HG03039 (cell line): ENCODE measurements around the gene RAD54L.
A peak's percentile ranks its signal among the peaks of the same experiment; 100 is the strongest.
"Not testable (repeated sequence)": the region's sequence is repeated elsewhere in the genome, so short reads cannot be mapped to it uniquely, and the experiment has no call there.

Source experiments
- ATAC-seq: cut with Tn5 transposase; IDR thresholded peaks from one replicate; pipeline ENCODE4 v1.9.1; 2021; ENCODE audit warnings: mild to moderate bottlenecking, moderate library complexity; ENCODE audit not compliant: unreplicated experiment

Gene RAD54L

DNA sequence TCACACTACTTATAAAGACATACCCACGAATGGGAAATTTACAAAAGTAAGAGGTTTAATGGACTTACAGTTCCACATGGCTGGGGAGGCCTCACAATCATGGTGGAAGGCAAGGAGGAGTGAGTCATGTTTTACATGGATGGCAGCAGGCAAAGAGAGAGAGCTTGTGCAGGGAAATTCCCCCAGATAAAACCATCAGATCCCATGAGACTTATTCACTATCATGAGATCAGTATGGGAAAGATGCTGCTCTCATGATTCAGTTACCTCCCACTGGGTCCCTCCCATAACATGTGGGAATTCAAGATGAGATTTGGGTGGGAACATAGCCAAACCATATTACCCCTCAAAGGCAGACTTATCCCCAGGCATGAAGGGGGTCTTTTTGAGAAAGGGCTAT is 8.7 kb upstream of the RAD54L start:
- not testable (repeated sequence) for ATAC-seq

DNA sequence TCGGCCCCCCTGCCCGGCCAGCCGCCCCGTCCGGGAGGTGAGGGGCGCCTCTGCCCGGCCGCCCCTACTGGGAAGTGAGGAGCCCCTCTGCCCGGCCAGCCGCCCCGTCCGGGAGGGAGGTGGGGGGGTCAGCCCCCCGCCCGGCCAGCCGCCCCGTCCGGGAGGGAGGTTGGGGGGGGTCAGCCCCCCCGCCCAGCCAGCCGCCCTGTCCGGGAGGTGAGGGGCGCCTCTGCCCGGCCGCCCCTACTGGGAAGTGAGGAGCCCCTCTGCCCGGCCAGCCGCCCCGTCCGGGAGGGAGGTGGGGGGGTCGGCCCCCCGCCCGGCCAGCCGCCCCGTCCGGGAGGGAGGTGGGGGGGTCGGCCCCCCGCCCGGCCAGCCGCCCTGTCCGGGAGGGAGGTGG is 5.8 kb upstream of the RAD54L start:
- ATAC-seq, result not testable (repeated sequence)

DNA sequence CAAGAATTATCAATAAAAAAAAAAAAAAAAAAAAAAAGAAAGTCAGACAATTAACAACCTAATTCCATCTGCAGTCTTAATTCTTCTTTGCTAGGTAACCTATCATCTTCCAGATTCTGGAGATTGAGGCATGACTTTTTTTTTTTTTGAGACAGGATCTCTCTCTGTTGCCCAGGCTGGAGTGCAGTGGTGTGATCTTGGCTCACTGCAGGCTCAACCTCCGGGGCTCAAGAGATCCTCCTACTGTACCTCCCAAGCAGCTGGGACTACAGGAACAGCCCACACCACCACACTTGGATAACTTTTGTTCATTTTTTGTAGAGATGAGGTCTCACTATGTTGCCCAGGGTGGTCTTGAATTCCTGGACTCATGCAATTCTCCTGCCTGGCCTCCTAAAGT is 4.6 kb upstream of the RAD54L start:
- no peak for ATAC-seq

DNA sequence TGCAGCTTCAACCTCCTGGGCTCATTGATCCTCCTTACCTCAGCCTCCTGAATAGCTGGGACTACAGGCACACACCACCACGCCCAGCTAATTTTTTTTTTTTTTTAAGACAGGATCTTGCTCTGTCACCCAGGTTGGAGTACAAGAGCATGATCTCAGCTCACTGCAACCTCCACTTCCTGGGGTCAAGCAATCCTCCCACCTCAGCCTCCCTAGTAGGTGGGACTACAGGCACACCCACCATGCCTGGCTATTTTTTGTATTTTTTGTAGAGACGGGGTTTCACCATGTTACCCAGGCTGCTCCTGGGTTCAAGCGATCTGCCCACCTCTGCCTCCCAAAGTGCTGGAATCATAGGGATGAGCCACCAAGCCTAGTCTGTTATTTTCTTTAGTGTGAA is 3.7 kb upstream of the RAD54L start:
- not testable (repeated sequence) for ATAC-seq

DNA sequence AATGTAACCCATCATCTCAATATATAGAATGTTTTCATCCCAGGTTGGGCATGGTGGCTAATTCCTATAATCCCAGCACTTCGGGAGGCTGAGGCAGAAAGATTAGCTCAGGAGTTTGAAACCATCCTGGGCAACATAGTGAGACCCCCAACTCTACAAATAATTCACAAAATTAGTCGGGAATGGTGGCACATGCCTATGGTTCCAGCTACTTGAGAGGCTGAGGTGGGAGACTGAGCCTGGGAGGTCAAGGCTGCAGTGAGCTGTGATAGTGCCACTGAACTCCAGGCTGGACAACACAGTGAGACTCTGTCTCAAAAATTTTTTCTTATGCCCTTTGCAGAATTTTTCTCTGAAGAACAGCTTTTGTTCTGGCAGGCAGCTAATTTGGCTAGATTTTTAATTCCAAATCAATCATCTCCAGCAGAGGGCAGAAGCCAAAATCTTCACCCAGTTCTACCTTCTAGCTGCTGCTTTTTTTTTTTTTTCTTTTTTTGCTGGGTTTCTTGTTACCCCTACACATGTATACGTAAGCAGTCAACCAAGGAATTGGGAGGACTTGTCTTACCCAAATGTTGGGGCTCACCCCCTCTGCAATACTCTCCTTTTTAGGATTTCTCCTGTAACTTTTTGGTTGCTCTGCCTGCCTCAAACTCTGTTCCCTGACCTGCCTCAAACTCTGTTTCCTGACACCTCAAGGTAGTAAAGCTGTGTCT is 2.7 kb upstream of the RAD54L start:
- ATAC-seq, result no peak

DNA sequence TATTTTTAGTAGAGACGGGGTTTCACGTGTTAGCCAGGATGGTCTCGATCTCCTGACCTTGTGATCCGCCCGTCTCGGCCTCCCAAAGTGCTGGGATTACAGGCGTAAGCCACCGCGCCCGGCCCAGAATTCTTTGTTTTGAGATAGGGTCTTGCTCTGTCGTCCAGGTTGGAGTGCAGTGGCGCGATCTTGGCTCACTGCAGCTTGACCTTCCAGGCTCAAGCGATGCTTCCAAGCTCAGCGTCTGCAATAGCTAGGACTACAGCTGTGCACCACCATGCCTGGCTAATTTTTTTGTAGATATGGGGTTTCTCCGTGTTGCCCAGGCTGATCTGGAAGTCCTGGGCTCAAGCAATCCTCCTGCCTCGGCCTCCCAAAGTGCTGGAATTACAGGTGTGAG is 1.4 kb upstream of the RAD54L start:
- not testable (repeated sequence) for ATAC-seq

DNA sequence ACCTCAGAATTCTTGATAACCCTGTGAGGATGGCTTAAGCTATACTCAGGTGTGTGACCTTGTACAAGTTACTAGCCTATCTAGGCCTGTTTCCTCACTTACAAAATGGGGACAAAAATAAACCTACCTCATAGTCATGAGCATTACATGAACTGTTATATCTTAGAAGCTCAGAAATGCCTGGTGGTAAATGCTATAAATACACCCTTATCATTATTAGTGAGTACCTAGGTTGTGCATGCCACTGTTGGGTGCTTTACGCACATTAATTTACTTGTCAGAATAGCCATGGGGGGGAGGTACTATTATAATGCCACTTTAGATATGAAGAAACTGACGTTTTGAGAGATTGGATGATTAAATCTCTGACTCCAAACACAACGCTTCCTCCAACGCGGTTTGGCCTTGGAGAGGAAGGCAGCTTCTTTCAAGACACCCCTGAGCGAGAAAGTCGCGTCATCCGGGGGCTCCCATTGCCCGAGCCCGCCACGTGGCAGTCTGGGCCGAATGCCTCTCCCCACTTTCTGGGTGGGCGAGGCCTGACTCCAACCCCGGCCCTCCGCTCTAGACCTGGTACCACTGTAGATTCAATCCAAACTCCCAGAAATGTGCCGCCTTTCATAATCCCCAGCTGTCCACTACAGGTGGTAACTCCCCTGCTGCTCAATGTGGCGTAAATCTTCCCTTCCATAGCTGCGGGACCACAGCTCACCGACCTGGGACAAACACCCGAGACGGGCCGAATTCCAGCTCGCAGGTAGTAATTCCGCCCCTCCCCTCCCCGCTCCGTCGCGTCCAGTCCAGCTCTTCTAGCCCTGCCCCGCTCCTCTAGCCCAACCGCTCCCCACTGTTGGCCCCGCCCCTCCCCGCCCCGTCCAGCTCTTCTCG is 771 bp upstream of the RAD54L start:
- peak; percentile 38 for ATAC-seq

DNA sequence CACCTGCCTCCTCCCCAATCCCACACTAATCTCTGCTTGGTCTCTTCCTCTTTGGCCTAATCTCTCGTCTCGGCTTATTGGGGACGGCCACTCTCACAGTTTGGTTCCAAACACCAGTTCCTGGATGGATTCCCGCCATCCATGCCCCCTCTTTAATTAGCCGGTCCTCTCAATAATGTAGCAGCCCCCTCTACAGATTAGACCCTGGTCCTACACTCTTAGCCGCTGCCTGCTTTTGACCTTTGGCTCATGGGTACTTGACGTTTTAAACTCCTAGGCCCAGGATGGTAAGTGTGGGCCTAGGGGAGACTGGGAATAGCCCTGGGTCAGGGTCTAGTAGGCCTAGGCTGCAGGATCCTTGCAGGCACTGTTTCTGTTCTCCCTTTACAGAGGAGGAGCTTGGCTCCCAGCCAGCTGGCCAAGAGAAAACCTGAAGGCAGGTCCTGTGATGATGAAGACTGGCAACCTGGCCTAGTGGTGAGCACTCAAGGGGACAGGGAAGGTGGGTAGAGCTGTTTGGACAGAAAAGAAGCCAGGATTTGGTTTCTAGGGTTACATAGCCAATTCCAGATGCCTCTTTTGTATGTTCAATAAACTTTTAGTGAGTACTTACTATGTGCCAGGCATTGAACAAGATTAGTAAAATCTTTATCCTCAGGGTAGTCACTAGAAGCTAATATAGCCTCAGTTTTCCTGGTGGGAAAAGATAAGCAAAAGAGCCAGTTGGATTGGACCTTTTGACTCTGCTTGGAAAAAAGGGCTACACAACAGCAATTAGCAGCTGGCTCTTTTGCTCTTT is 758 bp downstream of the RAD54L start:
- ATAC-seq, result no peak

DNA sequence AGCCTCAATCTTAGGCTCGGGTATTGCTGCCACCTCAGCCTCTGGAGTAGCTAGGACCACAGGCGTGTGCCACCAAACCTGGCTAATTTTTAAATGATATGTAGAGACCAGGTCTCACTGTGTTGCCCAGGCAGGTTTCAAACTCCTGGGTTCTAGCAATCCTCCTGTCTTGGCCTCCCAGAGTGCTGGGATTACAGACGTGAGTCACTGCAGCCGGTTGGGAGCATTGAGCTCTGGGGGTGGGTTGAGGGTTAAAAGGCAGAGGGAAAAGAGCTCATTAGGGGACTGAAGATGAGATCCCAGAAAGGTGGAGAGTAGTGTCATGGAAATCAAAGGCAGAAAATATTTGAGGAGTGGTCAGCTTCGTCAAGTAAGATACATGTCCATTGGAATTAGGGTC is 7.1 kb downstream of the RAD54L start:
- no peak for ATAC-seq

DNA sequence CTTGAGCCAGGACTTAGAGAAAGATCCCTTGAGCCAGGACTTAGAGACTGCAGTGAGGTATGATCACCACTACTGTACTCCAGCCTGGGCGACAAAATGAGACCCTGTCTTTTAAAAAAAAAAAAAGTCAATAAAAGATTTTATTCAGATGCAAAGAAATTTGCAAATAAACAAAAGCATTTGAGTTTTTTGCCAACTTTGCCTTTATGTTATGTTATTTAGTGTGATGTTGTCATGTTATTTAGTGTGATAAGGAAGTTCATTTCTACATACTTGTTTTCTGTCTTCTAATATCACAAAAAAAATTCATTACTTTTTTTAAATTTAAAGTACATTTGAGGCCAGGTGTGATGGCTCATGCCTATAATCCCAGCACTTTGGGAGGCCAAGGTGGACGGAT is 9.0 kb downstream of the RAD54L start:
- ATAC-seq, result no peak

DNA sequence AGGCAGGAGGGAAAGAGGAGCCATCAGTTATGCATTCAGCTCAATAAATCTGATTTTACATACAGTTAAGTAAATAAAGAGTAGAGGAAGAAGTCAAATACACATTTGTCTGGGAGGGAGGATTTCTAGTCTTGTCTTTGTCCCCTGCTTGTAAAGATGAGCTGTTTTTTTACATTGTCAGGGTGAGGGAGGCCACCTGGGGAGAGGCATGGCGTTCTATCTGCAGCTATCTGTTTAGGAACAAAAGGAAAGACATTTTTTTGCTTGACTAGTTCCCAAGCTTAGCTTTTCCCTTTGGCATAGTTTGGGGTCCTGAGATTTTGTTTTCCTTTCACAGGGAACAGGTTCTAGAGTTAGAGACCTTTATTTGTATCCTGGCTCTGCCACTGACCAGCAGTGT is 14.9 kb downstream of the RAD54L start:
- ATAC-seq, result no peak

DNA sequence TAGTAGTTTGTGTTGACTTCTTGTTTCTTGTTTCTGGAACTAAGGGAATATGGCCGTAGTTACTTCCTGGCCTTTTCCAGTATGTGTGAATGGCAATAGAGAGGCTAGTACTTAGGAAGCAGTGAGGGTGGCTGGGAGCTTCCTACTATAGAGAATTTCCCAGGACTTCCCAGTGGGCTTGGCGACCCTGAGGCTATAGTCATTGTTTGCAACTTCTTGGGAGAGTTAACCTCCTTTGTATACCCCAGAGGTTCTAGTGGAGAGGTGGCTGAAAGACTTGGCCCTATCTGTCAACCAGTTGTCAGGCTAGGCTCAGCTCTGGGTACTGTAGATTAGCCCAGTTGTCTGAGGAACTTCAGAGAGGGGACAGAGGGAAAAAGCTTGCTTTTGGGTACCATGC is 15.6 kb downstream of the RAD54L start:
- no peak for ATAC-seq

DNA sequence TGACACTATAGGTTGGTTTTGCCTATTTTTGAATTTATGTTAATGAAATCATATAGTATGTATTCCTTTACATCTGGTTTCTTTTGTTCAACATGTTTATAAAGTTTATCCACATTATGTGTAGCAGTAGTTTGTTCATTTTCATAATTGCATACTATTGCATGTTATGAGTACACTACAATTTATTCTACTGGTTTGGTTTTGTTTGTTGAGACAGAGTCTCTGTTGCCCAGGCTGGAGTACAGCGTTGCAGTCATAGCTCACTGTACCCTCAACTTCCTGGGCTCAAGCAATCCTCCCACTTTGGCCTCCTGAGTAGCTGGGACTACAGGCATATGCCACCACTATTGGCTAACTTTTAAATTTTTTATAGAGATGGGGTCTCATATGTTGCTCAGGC is 21.0 kb downstream of the RAD54L start:
- no peak for ATAC-seq

DNA sequence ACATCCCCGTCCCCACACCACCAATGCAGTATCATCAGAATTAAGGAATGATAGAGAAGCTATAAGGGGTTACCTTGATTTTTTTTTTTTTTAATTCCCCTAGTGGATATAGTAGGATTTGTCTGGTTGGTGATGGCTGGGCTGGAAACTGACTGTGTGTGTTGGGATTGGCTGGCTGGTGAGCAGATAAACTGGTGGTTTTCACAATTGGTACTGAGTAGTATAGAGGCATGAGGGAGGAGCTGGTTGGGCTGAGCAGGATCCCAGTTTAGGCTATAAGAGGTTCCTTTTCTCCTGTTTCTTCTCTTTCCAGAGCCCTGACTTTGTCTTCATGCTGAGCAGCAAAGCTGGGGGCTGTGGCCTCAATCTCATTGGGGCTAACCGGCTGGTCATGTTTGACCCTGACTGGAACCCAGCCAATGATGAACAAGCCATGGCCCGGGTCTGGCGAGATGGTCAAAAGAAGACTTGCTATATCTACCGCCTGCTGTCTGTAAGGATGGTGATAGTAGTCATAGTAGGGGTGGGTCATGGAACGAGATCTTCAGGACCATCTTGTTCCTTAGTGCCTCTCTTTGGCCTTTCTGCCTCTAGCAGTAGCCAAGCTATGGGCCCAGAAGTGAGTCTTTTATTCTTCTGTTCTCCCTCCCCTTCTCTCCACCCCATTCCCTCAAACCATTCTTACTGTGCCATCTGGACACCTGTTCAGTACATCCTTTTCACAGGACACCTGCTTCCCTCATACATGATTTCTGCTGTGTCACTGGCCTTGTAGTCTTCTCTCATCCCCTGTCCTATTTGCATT is 26.9 kb downstream of the RAD54L start:
- ATAC-seq, result no peak

DNA sequence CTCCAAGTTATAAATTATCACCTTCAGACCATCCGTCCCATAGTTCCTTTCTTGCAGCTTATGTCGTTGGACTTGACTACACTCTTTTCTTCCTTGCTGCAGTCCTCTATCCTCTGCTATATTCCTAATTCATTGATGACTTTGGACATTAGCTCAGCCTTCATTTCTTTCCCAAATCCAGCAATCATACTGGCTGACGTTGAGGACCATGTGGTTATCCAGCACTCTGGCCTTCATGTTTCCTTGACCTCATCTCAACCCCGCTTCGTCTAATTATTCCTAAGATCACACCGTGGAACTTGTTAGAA is 27.4 kb downstream of the RAD54L start:
- ATAC-seq, result no peak

DNA sequence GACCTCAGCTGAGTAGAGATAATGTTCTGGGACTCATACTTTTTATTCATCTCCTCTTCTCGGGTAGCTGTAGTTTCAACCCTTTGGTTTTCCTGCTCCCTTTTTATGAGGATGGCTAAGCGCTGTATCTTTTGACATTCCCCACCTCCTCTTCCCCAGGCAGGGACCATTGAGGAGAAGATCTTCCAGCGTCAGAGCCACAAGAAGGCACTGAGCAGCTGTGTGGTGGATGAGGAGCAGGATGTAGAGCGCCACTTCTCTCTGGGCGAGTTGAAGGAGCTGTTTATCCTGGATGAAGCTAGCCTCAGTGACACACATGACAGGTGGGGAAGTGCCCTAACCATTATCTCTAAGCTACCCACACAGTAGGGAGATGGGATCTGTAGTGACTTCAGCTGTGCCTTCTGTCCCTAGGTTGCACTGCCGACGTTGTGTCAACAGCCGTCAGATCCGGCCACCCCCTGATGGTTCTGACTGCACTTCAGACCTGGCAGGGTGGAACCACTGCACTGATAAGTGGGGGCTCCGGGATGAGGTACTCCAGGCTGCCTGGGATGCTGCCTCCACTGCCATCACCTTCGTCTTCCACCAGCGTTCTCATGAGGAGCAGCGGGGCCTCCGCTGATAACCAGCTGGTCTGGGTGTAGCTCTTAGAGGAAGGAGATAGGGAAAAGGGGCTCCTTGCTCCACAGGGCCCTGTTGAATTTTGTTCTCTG is 30.3 kb downstream of the RAD54L start:
- no peak for ATAC-seq

DNA sequence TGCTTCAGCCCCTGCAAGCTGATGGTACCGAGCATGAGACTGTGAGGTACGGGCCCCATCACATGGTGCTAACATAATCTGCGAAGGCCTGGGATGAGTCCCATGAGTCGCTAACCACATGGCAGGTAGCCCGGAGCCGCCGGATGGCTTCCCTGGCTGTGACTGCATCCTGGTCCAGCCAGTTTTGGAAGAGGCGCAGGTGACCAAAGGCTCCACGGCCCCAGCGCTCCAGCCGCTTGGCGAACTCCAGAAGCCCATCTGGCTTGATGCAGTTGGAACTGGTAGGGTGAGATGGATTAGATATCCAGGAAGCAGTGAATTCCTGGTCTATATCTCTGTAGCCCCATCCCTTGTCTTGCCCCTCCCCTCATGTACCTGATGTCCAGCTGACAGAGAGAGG is 31.2 kb downstream of the RAD54L start:
- ATAC-seq, result no peak

DNA sequence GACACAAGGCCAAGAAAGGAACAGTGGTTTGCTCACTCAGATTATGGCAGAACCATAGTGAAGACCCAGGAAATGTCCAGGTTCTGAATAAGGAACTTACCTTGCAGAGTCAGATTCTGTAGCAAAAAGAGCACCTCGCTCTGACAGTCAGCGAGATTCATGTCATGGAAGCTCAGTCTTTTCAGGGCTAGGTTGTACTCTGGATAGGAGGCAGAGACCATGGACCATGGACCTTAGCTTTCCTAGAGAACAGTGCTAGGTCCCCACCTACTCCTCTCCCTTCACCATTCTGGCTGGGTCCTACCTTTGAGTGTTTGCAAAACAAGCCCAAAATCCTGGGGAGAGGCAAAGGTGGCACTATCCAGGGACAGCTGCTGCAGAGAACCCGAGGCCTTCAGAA is 32.5 kb downstream of the RAD54L start:
- no peak for ATAC-seq

DNA sequence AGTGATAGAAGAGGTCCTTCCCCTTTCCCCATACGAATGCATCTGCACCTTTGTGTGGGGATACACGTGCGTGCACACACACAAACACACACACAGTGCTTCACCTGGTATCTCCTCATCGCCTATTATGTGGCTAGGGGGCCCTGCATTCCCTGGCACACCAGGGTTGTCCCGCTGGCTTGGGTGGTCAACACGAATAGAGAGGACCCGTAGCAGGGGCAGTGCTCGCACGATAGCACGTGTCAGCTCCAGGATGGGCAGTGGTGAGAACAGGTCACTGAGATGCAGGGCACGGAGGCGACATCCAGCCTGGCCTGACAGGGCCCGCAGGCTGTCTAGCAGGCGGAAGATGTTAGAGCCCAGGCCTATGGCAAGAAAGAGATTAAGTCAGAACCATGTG is 33.5 kb downstream of the RAD54L start:
- no peak for ATAC-seq

DNA sequence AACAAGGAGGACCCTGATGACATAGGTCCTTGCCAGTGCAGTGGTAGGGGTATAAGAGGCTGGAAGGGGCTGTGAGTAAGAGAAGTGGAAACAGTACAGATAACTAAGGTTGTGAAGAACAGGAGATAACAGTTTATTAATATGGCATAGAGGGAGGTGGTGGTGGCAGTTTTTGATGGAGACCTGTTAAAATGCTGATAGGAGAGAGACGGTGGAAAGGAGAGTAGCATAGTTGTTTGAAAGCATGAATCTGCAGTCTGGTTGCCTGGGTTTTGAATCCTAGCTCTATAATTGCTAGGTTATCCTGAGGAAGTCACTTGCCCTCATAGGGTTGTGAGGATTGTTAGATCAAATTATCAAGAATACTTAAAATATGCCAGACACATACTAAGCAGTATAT is 36.5 kb downstream of the RAD54L start:
- ATAC-seq, result no peak
